DOHH2 (cell line): ENCODE results near the gene IPO11.

Experiments
- H3F3A ChIP-seq: fragments of 200-600 bp; sonication (generic), shearing (Covaris generic); 2 replicates; pipeline ENCODE4 v1.6.0; 2016; ENCODE audit warnings: antibody characterized with exemption, mild to moderate bottlenecking; ENCODE audit not compliant: control insufficient read depth, insufficient read depth
- H3K27ac ChIP-seq: fragments of 200-600 bp; sonication (generic); 2 replicates; pipeline ENCODE4 v1.5.1; 2014; ENCODE audit warnings: low read depth, mild to moderate bottlenecking, low read length, moderate library complexity
- H3K27me3 ChIP-seq: fragments of 200-600 bp; sonication (generic); 2 replicates; pipeline ENCODE4 v1.6.1; 2014; ENCODE audit warnings: mild to moderate bottlenecking, low read length, mixed read lengths; ENCODE audit not compliant: control insufficient read depth
- H3K36me3 ChIP-seq: fragments of 200-600 bp; sonication (generic); 2 replicates; pipeline ENCODE4 v1.6.1; 2014; ENCODE audit warnings: mild to moderate bottlenecking, low read length, moderate library complexity, mixed read lengths; ENCODE audit not compliant: control insufficient read depth
- H3K4me1 ChIP-seq: fragments of 200-600 bp; sonication (generic); 2 replicates; pipeline ENCODE4 v1.6.1; 2014; ENCODE audit warnings: mild to moderate bottlenecking, low read length, mixed read lengths; ENCODE audit not compliant: control insufficient read depth
- H3K4me2 ChIP-seq: fragments of 200-600 bp; sonication (generic); 2 replicates; pipeline ENCODE4 v1.6.0; 2014; ENCODE audit warnings: mild to moderate bottlenecking, low read length, moderate library complexity
- H3K4me3 ChIP-seq: fragments of 200-600 bp; sonication (generic); 2 replicates; pipeline ENCODE4 v1.5.1; 2014; ENCODE audit warnings: mild to moderate bottlenecking, low read length, mixed read lengths
- H3K79me2 ChIP-seq: fragments of 200-600 bp; sonication (generic); 2 replicates; pipeline ENCODE4 v1.6.1; 2014; ENCODE audit warnings: mild to moderate bottlenecking, low read length, mixed read lengths; ENCODE audit not compliant: control insufficient read depth
- H3K9me2 ChIP-seq: fragments of 200-600 bp; sonication (generic); replicated peaks from 2 replicates; pipeline ENCODE4 v1.6.1; 2014; ENCODE audit warnings: mild to moderate bottlenecking, low read length, mixed read lengths; ENCODE audit not compliant: control insufficient read depth
- H3K9me3 ChIP-seq: fragments of 200-600 bp; sonication (generic); 2 replicates; pipeline ENCODE4 v1.6.1; 2014; ENCODE audit warnings: antibody characterized with exemption, low read length, mixed read lengths; ENCODE audit not compliant: control insufficient read depth, insufficient read depth
- H4K20me1 ChIP-seq: fragments of 200-600 bp; sonication (generic); 2 replicates; pipeline ENCODE4 v1.6.0; 2014; ENCODE audit warnings: low read depth, mild to moderate bottlenecking, antibody characterized with exemption, low read length, moderate library complexity; ENCODE audit not compliant: control insufficient read depth, insufficient read depth
- EZH2phosphoT487 ChIP-seq: fragments of 200-600 bp; sonication (generic); IDR thresholded peaks from 2 replicates; pipeline ENCODE4 v1.6.1; 2017; ENCODE audit warnings: borderline replicate concordance, mild to moderate bottlenecking, antibody characterized with exemption, low read length, moderate library complexity, mixed read lengths
- TF ChIP-seq, protein P1 (sequence below): fragments of 200-600 bp; sonication (generic); IDR thresholded peaks from one replicate; pipeline ENCODE4 v1.5.1; 2014; ENCODE audit warnings: antibody characterized with exemption, mild to moderate bottlenecking, low read depth, low read length; ENCODE audit not compliant: poor library complexity, severe bottlenecking

IPO11 gene

DNA sequence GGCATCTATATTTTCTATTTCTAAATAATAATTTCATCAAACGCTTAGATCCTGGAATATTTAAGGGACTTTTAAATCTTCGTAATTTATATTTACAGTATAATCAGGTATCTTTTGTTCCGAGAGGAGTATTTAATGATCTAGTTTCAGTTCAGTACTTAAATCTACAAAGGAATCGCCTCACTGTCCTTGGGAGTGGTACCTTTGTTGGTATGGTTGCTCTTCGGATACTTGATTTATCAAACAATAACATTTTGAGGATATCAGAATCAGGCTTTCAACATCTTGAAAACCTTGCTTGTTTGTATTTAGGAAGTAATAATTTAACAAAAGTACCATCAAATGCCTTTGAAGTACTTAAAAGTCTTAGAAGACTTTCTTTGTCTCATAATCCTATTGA is 167.2 kb downstream of the IPO11 start:
- H4K20me1 ChIP-seq = no peaks in the 10 kb centered on the region
- H3K9me3 ChIP-seq = no peaks in the 10 kb centered on the region
- no peak overlapping the region for H3K27ac ChIP-seq
- no peaks in the 10 kb centered on the region for H3K9me2 ChIP-seq
- H3K4me1 ChIP-seq = peaks cover 8% of the 10 kb centered on the region
- no peak overlapping the region for H3K4me3 ChIP-seq
- H3K27me3 ChIP-seq = no peaks in the 10 kb centered on the region
- H3K4me2 ChIP-seq = no peak overlapping the region
- no peaks in the 10 kb centered on the region for H3K79me2 ChIP-seq
- no peak for TF ChIP-seq EZH2phosphoT487
- TF ChIP-seq, protein P1, sequence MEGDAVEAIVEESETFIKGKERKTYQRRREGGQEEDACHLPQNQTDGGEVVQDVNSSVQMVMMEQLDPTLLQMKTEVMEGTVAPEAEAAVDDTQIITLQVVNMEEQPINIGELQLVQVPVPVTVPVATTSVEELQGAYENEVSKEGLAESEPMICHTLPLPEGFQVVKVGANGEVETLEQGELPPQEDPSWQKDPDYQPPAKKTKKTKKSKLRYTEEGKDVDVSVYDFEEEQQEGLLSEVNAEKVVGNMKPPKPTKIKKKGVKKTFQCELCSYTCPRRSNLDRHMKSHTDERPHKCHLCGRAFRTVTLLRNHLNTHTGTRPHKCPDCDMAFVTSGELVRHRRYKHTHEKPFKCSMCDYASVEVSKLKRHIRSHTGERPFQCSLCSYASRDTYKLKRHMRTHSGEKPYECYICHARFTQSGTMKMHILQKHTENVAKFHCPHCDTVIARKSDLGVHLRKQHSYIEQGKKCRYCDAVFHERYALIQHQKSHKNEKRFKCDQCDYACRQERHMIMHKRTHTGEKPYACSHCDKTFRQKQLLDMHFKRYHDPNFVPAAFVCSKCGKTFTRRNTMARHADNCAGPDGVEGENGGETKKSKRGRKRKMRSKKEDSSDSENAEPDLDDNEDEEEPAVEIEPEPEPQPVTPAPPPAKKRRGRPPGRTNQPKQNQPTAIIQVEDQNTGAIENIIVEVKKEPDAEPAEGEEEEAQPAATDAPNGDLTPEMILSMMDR = no peak
- H3F3A ChIP-seq = no peaks in the 10 kb centered on the region
- peaks cover 6% of the 10 kb centered on the region; the same call in 1 of the 2 replicates for H3K36me3 ChIP-seq

DNA sequence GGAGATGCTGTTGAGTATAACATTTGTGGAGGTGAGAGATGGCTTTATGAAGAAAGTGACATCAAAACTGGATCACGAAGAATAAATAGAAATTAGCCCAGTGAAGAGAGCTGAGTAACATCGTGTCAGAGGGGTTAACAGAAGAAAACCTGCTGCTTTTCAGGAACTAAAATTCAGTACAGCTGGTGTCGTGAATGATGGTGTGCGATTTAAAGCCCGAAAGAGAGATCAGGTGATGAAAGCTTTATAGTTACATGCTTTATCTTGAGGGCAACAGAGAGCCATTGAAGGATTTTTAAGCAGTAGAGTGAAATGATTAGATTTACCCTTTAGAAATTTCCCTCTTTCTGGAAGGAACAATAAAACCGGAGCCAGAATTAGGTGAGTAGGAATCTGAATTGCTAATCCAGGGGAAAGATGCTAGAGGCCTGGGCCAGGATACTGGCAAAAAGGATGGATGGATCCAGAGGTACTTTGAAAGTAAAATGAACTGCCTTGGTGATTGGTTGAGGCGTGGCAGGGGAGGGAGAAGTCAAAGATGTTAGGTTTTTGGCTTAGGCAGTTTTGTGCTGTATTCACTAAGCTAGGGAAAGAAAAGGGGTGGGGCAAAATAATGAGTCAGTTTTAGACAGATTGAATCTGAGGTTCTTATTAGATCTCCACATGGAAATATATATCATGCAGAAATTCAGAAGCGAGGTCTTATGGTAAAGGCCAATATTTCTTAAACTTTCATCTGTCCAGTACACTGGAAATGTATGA is 169.5 kb downstream of the IPO11 start:
- Histone ChIP-seq H3K4me1 (peaks cover 8% of the 10 kb centered on the region), H3K27me3 (no peaks in the 10 kb centered on the region), H3K4me3 (no peak overlapping the region), H3K9me3 (no peaks in the 10 kb centered on the region), H3K27ac (no peak overlapping the region), H3K4me2 (no peak overlapping the region), H3K9me2 (no peaks in the 10 kb centered on the region), H3K79me2 (no peaks in the 10 kb centered on the region), H3K36me3 (peaks cover 6% of the 10 kb centered on the region; the same call in 1 of the 2 replicates), H3F3A (no peaks in the 10 kb centered on the region), H4K20me1 (no peaks in the 10 kb centered on the region)
- TF ChIP-seq, protein P1 = no peak
- TF ChIP-seq EZH2phosphoT487 = no peak

DNA sequence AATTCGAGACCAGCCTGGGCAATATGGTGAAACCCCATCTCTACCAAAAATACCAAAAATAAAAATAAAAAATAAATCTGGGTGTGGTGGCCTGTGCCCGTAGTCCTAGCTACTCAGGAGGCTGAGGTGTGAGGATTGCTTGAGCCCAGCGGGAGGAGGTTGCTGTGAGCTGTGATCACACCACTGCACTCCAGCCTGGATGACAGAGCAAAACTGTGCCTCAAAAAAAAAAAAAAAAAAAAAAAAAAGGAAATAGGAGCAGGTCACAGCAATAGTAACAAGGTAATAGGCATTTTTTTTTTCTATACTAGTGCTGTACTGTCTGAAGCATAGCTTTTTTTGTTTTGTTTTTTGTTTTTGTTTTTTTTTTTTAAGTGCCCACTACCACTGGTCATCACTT is 171.8 kb downstream of the IPO11 start:
- Histone ChIP-seq H3K79me2 (no peaks in the 10 kb centered on the region), H3K27ac (no peak overlapping the region), H3K4me2 (no peak overlapping the region), H3K27me3 (no peaks in the 10 kb centered on the region), H3K9me2 (no peaks in the 10 kb centered on the region), H3K9me3 (no peaks in the 10 kb centered on the region), H3K4me1 (no peaks in the 10 kb centered on the region), H3K4me3 (no peak overlapping the region), H4K20me1 (no peaks in the 10 kb centered on the region), H3F3A (no peaks in the 10 kb centered on the region), H3K36me3 (peaks cover 11% of the 10 kb centered on the region; the same call in 1 of the 2 replicates)
- TF ChIP-seq EZH2phosphoT487 = no peak
- TF ChIP-seq, protein P1 = no peak
